ENCODE results near the gene BRI3BP.

- TF ChIP-seq CTCF (IDR thresholded peaks at IDR 0.05) (no peak), POLR2A (IDR thresholded peaks at IDR 0.05) (no peak)
These were observed 30.2 kb upstream of the BRI3BP start for GRCh38 chr12:124963211-124963610.

Measured in body of pancreas (tissue), 4 donors.